Trophoblast cell (in vitro differentiated cells and primary cell): Measurements from ENCODE around the gene IFNK.
"Not testable (repeated sequence)": the region's sequence is repeated elsewhere in the genome, so short reads cannot be mapped to it uniquely, and the experiment has no call there.

Experiments used
- DNase-seq, 2 donors: peaks; one replicate each; pipeline ENCODE4 v3.0.0-alpha.2; 2016
- H2AFZ ChIP-seq: 2 replicates; pipeline ENCODE4 v1.6.1; 2013; ENCODE audit warnings: low read length, moderate library complexity, mild to moderate bottlenecking; ENCODE audit not compliant: insufficient read depth, poor library complexity
- H2AK5ac ChIP-seq: 2 replicates; pipeline ENCODE4 v1.6.1; 2013; ENCODE audit warnings: mild to moderate bottlenecking, low read length
- H2BK120ac ChIP-seq: 2 replicates; pipeline ENCODE4 v1.6.1; 2013; ENCODE audit warnings: low read length, mild to moderate bottlenecking, moderate library complexity; ENCODE audit not compliant: insufficient read depth, poor library complexity
- H2BK12ac ChIP-seq: 2 replicates; pipeline ENCODE4 v1.6.1; 2013; ENCODE audit warnings: mild to moderate bottlenecking, low read length, moderate library complexity
- H2BK5ac ChIP-seq: 2 replicates; pipeline ENCODE4 v1.6.1; 2013; ENCODE audit warnings: low read length, low read depth, moderate library complexity, mild to moderate bottlenecking; ENCODE audit not compliant: poor library complexity
- H3K14ac ChIP-seq: 2 replicates; pipeline ENCODE4 v1.6.1; 2013; ENCODE audit warnings: mild to moderate bottlenecking, low read length
- H3K18ac ChIP-seq: 2 replicates; pipeline ENCODE4 v1.6.1; 2013; ENCODE audit warnings: mild to moderate bottlenecking, low read length
- H3K23ac ChIP-seq: 2 replicates; pipeline ENCODE4 v1.6.1; 2013; ENCODE audit warnings: low read length
- H3K27ac ChIP-seq: 2 replicates; pipeline ENCODE4 v1.5.1; 2013; ENCODE audit warnings: low read depth, mild to moderate bottlenecking, inconsistent platforms, low read length, moderate library complexity
- H3K27me3 ChIP-seq: 2 replicates; pipeline ENCODE4 v1.6.1; 2013; ENCODE audit warnings: inconsistent platforms, mild to moderate bottlenecking, low read length, moderate library complexity; ENCODE audit not compliant: insufficient read depth
- H3K36me3 ChIP-seq, 2 experiments: 1 replicate in 1 of 2; 2 replicates in 1 of 2; pipeline ENCODE4 v1.6.1; 2013; ENCODE audit warnings: low read length in 2 of 2, mild to moderate bottlenecking in 2 of 2, moderate library complexity in 1 of 2; ENCODE audit not compliant: insufficient read depth in 2 of 2, control insufficient read depth in 1 of 2
- H3K4ac ChIP-seq: 2 replicates; pipeline ENCODE4 v1.6.1; 2013; ENCODE audit warnings: low read depth, mild to moderate bottlenecking, low read length, moderate library complexity
- H3K4me1 ChIP-seq, 2 experiments: 1 replicate in 1 of 2; 2 replicates in 1 of 2; pipeline ENCODE4 v1.6.1; 2013; ENCODE audit warnings: low read length in 2 of 2, mild to moderate bottlenecking in 2 of 2, moderate library complexity in 1 of 2; ENCODE audit not compliant: insufficient read depth in 2 of 2, control insufficient read depth in 1 of 2
- H3K4me2 ChIP-seq: 2 replicates; pipeline ENCODE4 v1.6.1; 2013; ENCODE audit warnings: inconsistent platforms, mild to moderate bottlenecking, low read length, moderate library complexity
- H3K4me3 ChIP-seq: 2 replicates; pipeline ENCODE4 v1.5.1; 2013; ENCODE audit warnings: mild to moderate bottlenecking, low read depth, low read length, inconsistent platforms
- H3K79me1 ChIP-seq: one replicate; pipeline ENCODE4 v1.6.1; 2013; ENCODE audit warnings: low read length
- H3K79me2 ChIP-seq: 2 replicates; pipeline ENCODE4 v1.6.1; 2013; ENCODE audit warnings: low read length, mild to moderate bottlenecking; ENCODE audit not compliant: control insufficient read depth, insufficient read depth, poor library complexity
- H3K9ac ChIP-seq: 2 replicates; pipeline ENCODE4 v1.6.1; 2013; ENCODE audit warnings: mild to moderate bottlenecking, low read length
- H3K9me3 ChIP-seq: 2 replicates; pipeline ENCODE4 v1.6.1; 2013; ENCODE audit warnings: low read depth, mild to moderate bottlenecking, control low read depth, inconsistent platforms, low read length; ENCODE audit not compliant: insufficient read depth
- H4K12ac ChIP-seq: 2 replicates; pipeline ENCODE4 v1.6.1; 2013; ENCODE audit warnings: low read depth, mild to moderate bottlenecking, low read length, moderate library complexity
- H4K8ac ChIP-seq: 2 replicates; pipeline ENCODE4 v1.6.1; 2013; ENCODE audit warnings: low read depth, mild to moderate bottlenecking, low read length, moderate library complexity
- H4K91ac ChIP-seq: one replicate; pipeline ENCODE4 v1.6.1; 2013; ENCODE audit warnings: low read depth, mild to moderate bottlenecking, low read length, moderate library complexity
- WGBS: extraction: QIAGEN DNeasy Blood & Tissue Kit; methylation state at CpG from one replicate; pipeline ENCODE4 v1.1.7; 2013; ENCODE audit warnings: missing lambda C conversion rate; ENCODE audit not compliant: insufficient read length, insufficient coverage; ENCODE audit errors: extremely low coverage; 5-methylcytosine and 5-hydroxymethylcytosine counted together

Gene IFNK

GRCh38 chr9:27500902-27501301, 23.2 kb upstream of the IFNK start:
- not testable (repeated sequence) for H3K79me2 ChIP-seq, H3K36me3 ChIP-seq, H3K9me3 ChIP-seq, H3K4ac ChIP-seq, H3K4me1 ChIP-seq, H3K23ac ChIP-seq, H3K27ac ChIP-seq, H4K12ac ChIP-seq, H4K8ac ChIP-seq, H3K79me1 ChIP-seq, H3K9ac ChIP-seq, H2BK12ac ChIP-seq, H3K4me3 ChIP-seq, H2AFZ ChIP-seq, H2AK5ac ChIP-seq, DNase-seq, H2BK5ac ChIP-seq, H3K18ac ChIP-seq, H3K14ac ChIP-seq, H4K91ac ChIP-seq, H2BK120ac ChIP-seq, H3K4me2 ChIP-seq, H3K27me3 ChIP-seq
- WGBS = no CpG with 5 or more reads among the region's 3 CpGs

GRCh38 chr9:27503623-27504022, 20.5 kb upstream of the IFNK start:
- H2BK5ac ChIP-seq = no peak overlapping the region
- H2BK12ac ChIP-seq = no peak overlapping the region
- H3K79me2 ChIP-seq = peaks cover 1% of the 10 kb centered on the region
- H3K14ac ChIP-seq = no peak overlapping the region
- H3K27me3 ChIP-seq = no peaks in the 10 kb centered on the region
- H3K9ac ChIP-seq = no peak overlapping the region
- H4K12ac ChIP-seq = no peak overlapping the region
- H3K4ac ChIP-seq = no peak overlapping the region
- H3K9me3 ChIP-seq = peaks cover 4% of the 10 kb centered on the region
- H3K4me3 ChIP-seq = no peak overlapping the region
- H3K27ac ChIP-seq = no peak overlapping the region
- no peak overlapping the region for H3K4me2 ChIP-seq
- H3K36me3 ChIP-seq = peaks cover 0 to 5% of the 10 kb centered on the region in 2 experiments
- WGBS = no CpG with 5 or more reads among the region's 4 CpGs
- no peak overlapping the region for H4K91ac ChIP-seq
- no peak overlapping the region for H3K18ac ChIP-seq
- peaks cover 0 to 4% of the 10 kb centered on the region in 2 experiments for H3K4me1 ChIP-seq
- H2AK5ac ChIP-seq = no peak overlapping the region
- H3K23ac ChIP-seq = no peak overlapping the region
- DNase-seq = no peak
- no peaks in the 10 kb centered on the region for H3K79me1 ChIP-seq
- H2BK120ac ChIP-seq = no peak overlapping the region
- no peak overlapping the region for H4K8ac ChIP-seq
- H2AFZ ChIP-seq = no peak overlapping the region

- H2AFZ ChIP-seq = no peak overlapping the region
- H3K4me2 ChIP-seq = no peak overlapping the region
- H2BK120ac ChIP-seq = no peak overlapping the region
- H3K27ac ChIP-seq = no peak overlapping the region
- H3K36me3 ChIP-seq = peaks cover 0 to 5% of the 10 kb centered on the region in 2 experiments
- H2BK12ac ChIP-seq = no peak overlapping the region
- H2AK5ac ChIP-seq = no peak overlapping the region
- H3K14ac ChIP-seq = no peak overlapping the region
- no peak overlapping the region for H4K8ac ChIP-seq
- H3K4me3 ChIP-seq = no peak overlapping the region
- DNase-seq = no peak
- H3K9me3 ChIP-seq = peaks cover 4% of the 10 kb centered on the region
- no peak overlapping the region for H3K18ac ChIP-seq
- H3K27me3 ChIP-seq = no peaks in the 10 kb centered on the region
- peaks cover 0 to 4% of the 10 kb centered on the region in 2 experiments for H3K4me1 ChIP-seq
- H3K23ac ChIP-seq = no peak overlapping the region
- H3K79me2 ChIP-seq = peaks cover 1% of the 10 kb centered on the region
- H3K9ac ChIP-seq = no peak overlapping the region
- no peak overlapping the region for H4K91ac ChIP-seq
- no peaks in the 10 kb centered on the region for H3K79me1 ChIP-seq
- H4K12ac ChIP-seq = no peak overlapping the region
- H2BK5ac ChIP-seq = no peak overlapping the region
- H3K4ac ChIP-seq = no peak overlapping the region
Observed at GRCh38 chr9:27504259-27504658, 19.8 kb upstream of the IFNK start.

- H3K14ac ChIP-seq = no peak overlapping the region
- peaks cover 4% of the 10 kb centered on the region for H3K9me3 ChIP-seq
- no peak overlapping the region for H3K4me3 ChIP-seq
- DNase-seq = no peak
- no peak overlapping the region for H2AK5ac ChIP-seq
- no peak overlapping the region for H2BK12ac ChIP-seq
- no peak overlapping the region for H3K23ac ChIP-seq
- H3K4me2 ChIP-seq = no peak overlapping the region
- H3K27ac ChIP-seq = no peak overlapping the region
- peaks cover 2 to 5% of the 10 kb centered on the region in 2 experiments for H3K36me3 ChIP-seq
- no peak overlapping the region for H2BK5ac ChIP-seq
- H2BK120ac ChIP-seq = no peak overlapping the region
- no peak overlapping the region for H3K9ac ChIP-seq
- no peak overlapping the region for H3K4ac ChIP-seq
- no peaks in the 10 kb centered on the region for H3K79me1 ChIP-seq
- peaks cover 1% of the 10 kb centered on the region for H3K79me2 ChIP-seq
- WGBS = no CpG with 5 or more reads among the region's 5 CpGs
- H4K91ac ChIP-seq = no peak overlapping the region
- peaks cover 0 to 4% of the 10 kb centered on the region in 2 experiments for H3K4me1 ChIP-seq
- no peak overlapping the region for H4K8ac ChIP-seq
- H3K27me3 ChIP-seq = no peaks in the 10 kb centered on the region
- no peak overlapping the region for H2AFZ ChIP-seq
- no peak overlapping the region for H3K18ac ChIP-seq
- no peak overlapping the region for H4K12ac ChIP-seq
Observed at GRCh38 chr9:27505744-27506161, 18.3 kb upstream of the IFNK start.
